ENCODE results near the gene DAPK2.
A peak's percentile ranks its signal among the peaks of the same experiment; 100 is the strongest.

DAPK2 gene

GRCh38 chr15:63992300-63992699, 54.0 kb downstream of the DAPK2 start:
- H3K9ac ChIP-seq (ENCODE audit: low read length) = no peak overlapping the region
- no peaks in the 10 kb centered on the region for H3K27me3 ChIP-seq (replicated peaks; ENCODE audit: control insufficient read depth, insufficient read depth, low read length)
- H3K4me3 ChIP-seq (ENCODE audit: low read length) = no peak overlapping the region
- no peak for DNase-seq (ENCODE audit: low read depth)
- no peaks in the 10 kb centered on the region for H3K9me3 ChIP-seq (ENCODE audit: control insufficient read depth, low read length)
- peaks cover 7% of the 10 kb centered on the region for H3K4me1 ChIP-seq (ENCODE audit: control insufficient read depth, insufficient read depth, low read length)
- H3K36me3 ChIP-seq (ENCODE audit: control insufficient read depth, insufficient read depth, low read length, severe bottlenecking) = no peaks in the 10 kb centered on the region

DNA sequence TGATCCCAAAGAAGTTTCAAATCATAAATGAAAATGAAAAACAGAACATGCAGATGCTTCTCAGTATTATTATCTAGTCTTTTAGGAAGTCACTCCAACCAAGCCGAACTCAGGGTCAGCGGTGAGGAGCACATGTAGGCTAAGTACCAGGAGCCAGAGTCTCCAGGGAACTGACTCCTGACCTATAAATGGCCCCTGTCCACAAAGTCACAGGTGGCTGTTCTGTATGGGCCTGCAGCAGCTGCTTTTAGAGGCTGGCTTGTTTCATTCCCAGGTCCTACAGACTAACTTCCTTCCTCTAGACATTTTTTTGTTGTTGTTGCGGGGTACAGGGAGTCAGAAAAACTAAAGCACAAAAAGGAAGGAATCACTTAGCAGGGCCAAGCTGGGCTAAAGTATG, 54.6 kb downstream of the DAPK2 start:
- no peak overlapping the region for H3K9ac ChIP-seq (ENCODE audit: low read length)
- H3K27me3 ChIP-seq (replicated peaks; ENCODE audit: control insufficient read depth, insufficient read depth, low read length) = no peaks in the 10 kb centered on the region
- peaks cover 11% of the 10 kb centered on the region for H3K4me1 ChIP-seq (ENCODE audit: control insufficient read depth, insufficient read depth, low read length)
- DNase-seq (ENCODE audit: low read depth) = no peak
- H3K4me3 ChIP-seq (ENCODE audit: low read length) = no peak overlapping the region
- H3K9me3 ChIP-seq (ENCODE audit: control insufficient read depth, low read length) = no peaks in the 10 kb centered on the region
- H3K36me3 ChIP-seq (ENCODE audit: control insufficient read depth, insufficient read depth, low read length, severe bottlenecking) = no peaks in the 10 kb centered on the region

- Histone ChIP-seq H3K9ac (ENCODE audit: low read length) (no peak overlapping the region), H3K36me3 (ENCODE audit: control insufficient read depth, insufficient read depth, low read length, severe bottlenecking) (no peaks in the 10 kb centered on the region), H3K27me3 (replicated peaks; ENCODE audit: control insufficient read depth, insufficient read depth, low read length) (no peaks in the 10 kb centered on the region), H3K4me1 (ENCODE audit: control insufficient read depth, insufficient read depth, low read length) (peaks cover 24% of the 10 kb centered on the region), H3K4me3 (ENCODE audit: low read length) (no peak overlapping the region), H3K9me3 (ENCODE audit: control insufficient read depth, low read length) (no peaks in the 10 kb centered on the region)
- DNase-seq (ENCODE audit: low read depth) = no peak
These were observed 55.8 kb downstream of the DAPK2 start for GRCh38 chr15:63990454-63990853.

DNA sequence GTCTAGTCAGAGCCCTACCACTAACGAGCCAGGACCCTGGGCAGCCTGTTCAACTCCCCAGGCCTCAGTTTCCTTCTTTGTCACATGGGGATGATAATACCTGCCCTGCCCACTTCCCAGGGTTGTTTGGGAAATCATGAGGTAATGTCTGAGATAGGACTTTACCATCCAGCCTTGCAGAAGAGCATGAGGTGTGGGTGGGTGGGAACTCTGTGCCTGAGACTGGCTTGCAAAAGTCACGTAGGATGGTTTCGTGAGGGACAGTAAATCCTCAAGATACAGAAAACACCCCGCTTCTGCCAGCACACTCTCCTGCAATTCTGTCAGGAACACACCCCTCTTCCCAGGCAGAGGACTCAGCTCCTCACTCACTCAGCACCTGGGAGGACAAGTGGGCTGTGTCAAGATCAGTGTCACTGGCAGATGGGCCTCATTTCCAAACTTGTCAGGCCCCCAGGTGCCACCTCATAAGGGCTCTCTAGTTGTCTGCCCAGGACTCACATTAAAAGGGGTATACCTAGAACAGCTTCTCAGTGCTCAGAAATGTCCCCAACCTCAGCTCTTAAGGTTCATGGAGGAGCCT, 58.4 kb downstream of the DAPK2 start:
- DNase-seq (ENCODE audit: low read depth) = no peak

GRCh38 chr15:63986751-63987341, 59.4 kb downstream of the DAPK2 start:
- no peak for DNase-seq (ENCODE audit: low read depth)

More for the DNA sequence above, 58.4 kb downstream of the DAPK2 start:
- Histone ChIP-seq H3K4me1 (ENCODE audit: control insufficient read depth, insufficient read depth, low read length) (peaks cover 32% of the 10 kb centered on the region), H3K36me3 (ENCODE audit: control insufficient read depth, insufficient read depth, low read length, severe bottlenecking) (no peaks in the 10 kb centered on the region), H3K9ac (ENCODE audit: low read length) (no peak overlapping the region), H3K4me3 (ENCODE audit: low read length) (no peak overlapping the region), H3K9me3 (ENCODE audit: control insufficient read depth, low read length) (no peaks in the 10 kb centered on the region), H3K27me3 (replicated peaks; ENCODE audit: control insufficient read depth, insufficient read depth, low read length) (no peaks in the 10 kb centered on the region)

DNA sequence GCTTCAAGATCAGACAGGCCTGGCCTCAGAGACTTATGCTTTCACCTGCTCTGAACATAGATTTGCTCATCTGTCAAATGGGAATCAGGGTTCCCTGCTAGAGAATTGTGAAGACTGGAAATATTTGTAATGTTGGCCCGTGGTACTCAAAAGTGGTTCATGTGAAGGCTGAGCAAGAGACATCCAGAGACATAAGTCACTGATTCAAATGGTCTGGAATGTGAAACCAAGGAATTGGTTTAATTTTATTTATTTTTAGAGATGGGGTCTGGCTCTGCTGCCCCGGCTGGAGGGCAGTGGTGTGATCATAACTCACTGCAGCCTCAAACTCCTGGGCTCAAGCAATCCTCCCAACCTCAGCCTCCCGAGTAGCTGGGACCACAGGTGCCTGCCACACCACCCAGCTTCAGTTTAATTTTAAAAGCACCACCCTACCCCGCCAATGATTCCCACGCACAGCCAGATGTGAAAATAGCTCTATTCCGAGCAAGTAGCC, 60.1 kb downstream of the DAPK2 start:
- H3K27me3 ChIP-seq (replicated peaks; ENCODE audit: control insufficient read depth, insufficient read depth, low read length) = no peaks in the 10 kb centered on the region
- DNase-seq (ENCODE audit: low read depth) = no peak
- peak overlapping the region; percentile 4 for H3K9ac ChIP-seq (ENCODE audit: low read length)
- H3K9me3 ChIP-seq (ENCODE audit: control insufficient read depth, low read length) = no peaks in the 10 kb centered on the region
- H3K4me3 ChIP-seq (ENCODE audit: low read length) = no peak overlapping the region
- H3K36me3 ChIP-seq (ENCODE audit: control insufficient read depth, insufficient read depth, low read length, severe bottlenecking) = no peaks in the 10 kb centered on the region
- peaks cover 32% of the 10 kb centered on the region for H3K4me1 ChIP-seq (ENCODE audit: control insufficient read depth, insufficient read depth, low read length)

More at GRCh38 chr15:63986751-63987341, 59.4 kb downstream of the DAPK2 start:
- no peak overlapping the region for H3K9ac ChIP-seq (ENCODE audit: low read length)
- no peak overlapping the region for H3K4me3 ChIP-seq (ENCODE audit: low read length)
- peaks cover 32% of the 10 kb centered on the region for H3K4me1 ChIP-seq (ENCODE audit: control insufficient read depth, insufficient read depth, low read length)
- H3K9me3 ChIP-seq (ENCODE audit: control insufficient read depth, low read length) = no peaks in the 10 kb centered on the region
- no peaks in the 10 kb centered on the region for H3K36me3 ChIP-seq (ENCODE audit: control insufficient read depth, insufficient read depth, low read length, severe bottlenecking)
- no peaks in the 10 kb centered on the region for H3K27me3 ChIP-seq (replicated peaks; ENCODE audit: control insufficient read depth, insufficient read depth, low read length)

GRCh38 chr15:63985221-63986184, 60.8 kb downstream of the DAPK2 start:
- no peaks in the 10 kb centered on the region for H3K27me3 ChIP-seq (replicated peaks; ENCODE audit: control insufficient read depth, insufficient read depth, low read length)
- no peaks in the 10 kb centered on the region for H3K36me3 ChIP-seq (ENCODE audit: control insufficient read depth, insufficient read depth, low read length, severe bottlenecking)
- H3K9ac ChIP-seq (ENCODE audit: low read length) = peak overlapping the region; percentile 4
- DNase-seq (ENCODE audit: low read depth) = no peak
- peaks cover 32% of the 10 kb centered on the region for H3K4me1 ChIP-seq (ENCODE audit: control insufficient read depth, insufficient read depth, low read length)
- H3K4me3 ChIP-seq (ENCODE audit: low read length) = no peak overlapping the region
- H3K9me3 ChIP-seq (ENCODE audit: control insufficient read depth, low read length) = no peaks in the 10 kb centered on the region

GRCh38 chr15:63984331-63984730, 62.0 kb downstream of the DAPK2 start:
- H3K36me3 ChIP-seq (ENCODE audit: control insufficient read depth, insufficient read depth, low read length, severe bottlenecking) = no peaks in the 10 kb centered on the region
- DNase-seq (ENCODE audit: low read depth) = no peak
- no peaks in the 10 kb centered on the region for H3K27me3 ChIP-seq (replicated peaks; ENCODE audit: control insufficient read depth, insufficient read depth, low read length)
- peaks cover 32% of the 10 kb centered on the region for H3K4me1 ChIP-seq (ENCODE audit: control insufficient read depth, insufficient read depth, low read length)
- H3K9ac ChIP-seq (ENCODE audit: low read length) = no peak overlapping the region
- H3K4me3 ChIP-seq (ENCODE audit: low read length) = no peak overlapping the region
- H3K9me3 ChIP-seq (ENCODE audit: control insufficient read depth, low read length) = no peaks in the 10 kb centered on the region

GRCh38 chr15:63983061-63983711, 63.1 kb downstream of the DAPK2 start:
- H3K36me3 ChIP-seq (ENCODE audit: control insufficient read depth, insufficient read depth, low read length, severe bottlenecking) = no peaks in the 10 kb centered on the region
- DNase-seq (ENCODE audit: low read depth) = no peak
- no peak overlapping the region for H3K4me3 ChIP-seq (ENCODE audit: low read length)

DNA sequence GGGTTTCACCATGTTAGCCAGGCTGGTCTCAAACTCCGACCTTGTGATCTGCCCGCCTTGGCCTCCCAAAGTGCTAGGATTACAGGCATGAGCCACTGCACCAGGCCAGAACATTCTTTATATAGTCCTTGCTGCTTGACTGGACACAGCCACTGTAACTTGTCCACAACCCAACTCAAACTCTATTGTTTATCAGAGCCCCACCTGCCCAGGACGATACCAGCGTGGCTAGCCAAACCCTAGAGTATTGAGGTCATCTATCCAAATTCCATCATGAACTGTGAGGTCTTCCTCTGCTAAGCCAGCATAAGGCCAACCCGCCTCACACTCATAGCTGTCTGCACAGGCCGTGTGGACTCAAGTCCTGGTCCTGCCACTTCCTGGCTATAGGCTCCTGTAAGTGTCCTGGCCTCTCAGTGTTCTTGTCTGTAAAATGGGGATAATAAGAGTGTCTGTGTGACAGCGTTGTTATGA, 63.9 kb downstream of the DAPK2 start:
- no peak for DNase-seq (ENCODE audit: low read depth)
- H3K9ac ChIP-seq (ENCODE audit: low read length) = no peak overlapping the region
- H3K27me3 ChIP-seq (replicated peaks; ENCODE audit: control insufficient read depth, insufficient read depth, low read length) = no peaks in the 10 kb centered on the region
- H3K9me3 ChIP-seq (ENCODE audit: control insufficient read depth, low read length) = no peaks in the 10 kb centered on the region
- H3K36me3 ChIP-seq (ENCODE audit: control insufficient read depth, insufficient read depth, low read length, severe bottlenecking) = no peaks in the 10 kb centered on the region
- peaks cover 32% of the 10 kb centered on the region for H3K4me1 ChIP-seq (ENCODE audit: control insufficient read depth, insufficient read depth, low read length)
- no peak overlapping the region for H3K4me3 ChIP-seq (ENCODE audit: low read length)

More at GRCh38 chr15:63983061-63983711, 63.1 kb downstream of the DAPK2 start:
- peaks cover 32% of the 10 kb centered on the region for H3K4me1 ChIP-seq (ENCODE audit: control insufficient read depth, insufficient read depth, low read length)
- no peak overlapping the region for H3K9ac ChIP-seq (ENCODE audit: low read length)
- H3K27me3 ChIP-seq (replicated peaks; ENCODE audit: control insufficient read depth, insufficient read depth, low read length) = no peaks in the 10 kb centered on the region
- no peaks in the 10 kb centered on the region for H3K9me3 ChIP-seq (ENCODE audit: control insufficient read depth, low read length)
